HepG2 (cell line): ENCODE results near the gene PMM2. TPM values are rescaled to one million over a fixed set of nuclear protein-coding genes. Genes with fewer than 3 reads are reported as not detected.
A peak's percentile ranks its signal among the peaks of the same experiment; 100 is the strongest.

Experiments used
- CBX2 ChIP-seq, 2 experiments: fragments of 200-600 bp in 1 of 2; sonication (generic); formaldehyde crosslinking in 1 of 2; IDR thresholded peaks; 2 replicates each; pipeline versions ENCODE4 v1.7.0 to v1.8.1; 2018 to 2022; ENCODE audit warnings: low read depth in 2 of 2, low read length in 1 of 2, mild to moderate bottlenecking in 1 of 2, missing genetic modification reagents in 1 of 2
- DRAP1 ChIP-seq: IDR thresholded peaks from 2 replicates; pipeline ENCODE4 v1.6.1; 2016; ENCODE audit warnings: missing genetic modification reagents, missing compliant biosample characterization
- E2F1 ChIP-seq: sonication (generic); formaldehyde crosslinking; IDR thresholded peaks from 2 replicates; pipeline ENCODE4 v1.5.0; 2020; ENCODE audit warnings: missing genetic modification reagents
- ELF3 ChIP-seq: IDR thresholded peaks from 2 replicates; pipeline ENCODE4 v1.6.1; 2016; ENCODE audit warnings: missing genetic modification reagents, missing compliant biosample characterization
- GABPA ChIP-seq, 2 experiments: IDR thresholded peaks; 2 replicates each; pipeline ENCODE4 v1.6.1; 2011 to 2016; ENCODE audit warnings: low read depth in 2 of 2, low read length in 1 of 2, missing biosample characterization in 1 of 2, missing genetic modification characterization in 1 of 2
- GPN1 ChIP-seq: sonication (generic); formaldehyde crosslinking; IDR thresholded peaks from 2 replicates; pipeline ENCODE4 v1.5.1; 2020; ENCODE audit warnings: missing genetic modification reagents, borderline replicate concordance
- HNRNPL ChIP-seq: fragments of 200-400 bp; formaldehyde crosslinking; IDR thresholded peaks from 2 replicates; pipeline ENCODE4 v1.6.1; 2017; ENCODE audit warnings: mild to moderate bottlenecking, low read depth, low read length
- KLF11 ChIP-seq: IDR thresholded peaks from 2 replicates; pipeline ENCODE4 v1.6.1; 2016; ENCODE audit warnings: missing compliant biosample characterization
- MIER2 ChIP-seq: IDR thresholded peaks from 2 replicates; pipeline ENCODE4 v1.6.1; 2016; ENCODE audit warnings: missing biosample characterization, missing genetic modification reagents
- MTA1 ChIP-seq: sonication (generic); formaldehyde crosslinking; IDR thresholded peaks from 2 replicates; pipeline ENCODE4 v1.4.0; 2020; ENCODE audit warnings: missing genetic modification reagents, mild to moderate bottlenecking, borderline replicate concordance
- MTF2 ChIP-seq: sonication (generic); formaldehyde crosslinking; IDR thresholded peaks from 2 replicates; pipeline ENCODE4 v1.5.0; 2020; ENCODE audit warnings: missing genetic modification reagents, borderline replicate concordance
- NKX3-1 ChIP-seq: sonication (generic); formaldehyde crosslinking; IDR thresholded peaks from 2 replicates; pipeline ENCODE4 v1.5.0; 2020; ENCODE audit warnings: missing genetic modification reagents
- NONO ChIP-seq, 2 experiments: fragments of 450-650 bp in 1 of 2; sonication (generic) in 1 of 2; formaldehyde crosslinking in 1 of 2; IDR thresholded peaks in 1 of 2; conservative IDR thresholded peaks in 1 of 2; 2 replicates each; pipeline versions ENCODE4 v1.6.1 to v1.8.0; 2017 to 2022; ENCODE audit warnings: mild to moderate bottlenecking in 1 of 2, missing genetic modification reagents in 1 of 2, moderate library complexity in 1 of 2
- NR3C1 ChIP-seq: sonication (generic); formaldehyde crosslinking; IDR thresholded peaks from 2 replicates; pipeline ENCODE4 v1.4.0; 2020; ENCODE audit warnings: missing genetic modification reagents
- REL ChIP-seq: sonication (generic); formaldehyde crosslinking; conservative IDR thresholded peaks from 2 replicates; pipeline ENCODE4 v1.8.0; 2022; ENCODE audit warnings: mild to moderate bottlenecking, missing genetic modification reagents, moderate library complexity
- RFXAP ChIP-seq: sonication (generic); formaldehyde crosslinking; IDR thresholded peaks from 2 replicates; pipeline ENCODE4 v1.4.0; 2020; ENCODE audit warnings: missing genetic modification reagents, borderline replicate concordance
- SMARCE1 ChIP-seq: fragments of 450-650 bp; IDR thresholded peaks from 2 replicates; pipeline ENCODE4 v1.6.1; 2017; ENCODE audit warnings: borderline replicate concordance
- SRSF1 ChIP-seq: fragments of 200-400 bp; formaldehyde crosslinking; optimal IDR thresholded peaks from 2 replicates; pipeline ENCODE3; 2017; ENCODE audit warnings: mild to moderate bottlenecking, low read depth, low read length, moderate library complexity
- ZEB1 ChIP-seq: IDR thresholded peaks from 2 replicates; pipeline ENCODE4 v1.6.1; 2012; ENCODE audit warnings: mild to moderate bottlenecking, low read depth, inconsistent platforms; ENCODE audit not compliant: insufficient replicate concordance
- ZNF12 ChIP-seq: sonication (generic); formaldehyde crosslinking; IDR thresholded peaks from 2 replicates; pipeline ENCODE4 v1.5.0; 2020; ENCODE audit warnings: missing genetic modification reagents
- ZNF143 ChIP-seq: sonication (generic); formaldehyde crosslinking; IDR thresholded peaks from 2 replicates; pipeline ENCODE4 v1.4.0; 2020; ENCODE audit warnings: missing genetic modification reagents
- ZNF501 ChIP-seq: sonication (generic); formaldehyde crosslinking; IDR thresholded peaks from 2 replicates; pipeline ENCODE4 v1.5.1; 2020; ENCODE audit warnings: mild to moderate bottlenecking, moderate library complexity, missing genetic modification reagents
- ZNF570 ChIP-seq: sonication (generic); formaldehyde crosslinking; IDR thresholded peaks from 2 replicates; pipeline ENCODE4 v1.4.0; 2020; ENCODE audit warnings: mild to moderate bottlenecking, missing genetic modification reagents, borderline replicate concordance
- ZNF574 ChIP-seq: sonication (generic); formaldehyde crosslinking; IDR thresholded peaks from 2 replicates; pipeline ENCODE4 v1.4.0; 2020; ENCODE audit warnings: missing genetic modification reagents
- ZNF614 ChIP-seq: IDR thresholded peaks from 2 replicates; pipeline ENCODE4 v1.6.1; 2018; ENCODE audit warnings: missing biosample characterization, missing genetic modification reagents, inconsistent platforms, borderline replicate concordance
- ZNF720 ChIP-seq: sonication (generic); formaldehyde crosslinking; IDR thresholded peaks from 2 replicates; pipeline ENCODE4 v1.4.0; 2020; ENCODE audit warnings: missing genetic modification reagents
- polyA plus RNA-seq, 8 experiments: library from polyadenylated mRNA; depleted of rRNA in 3 of 8; stranded (reverse) in 7 of 8; unstranded in 1 of 8; fragments of >200 nt; fragmentation: Illumina TruSeq in 4 of 8; extraction: Trizol in 4 of 8; gene quantifications; 2 replicates each; pipeline versions ENCODE4 v1.2.1 to v1.2.3, GENCODE V29; 2011 to 2016; ENCODE audit warnings: low read depth in 4 of 8, missing spikeins in 1 of 8, mixed read lengths in 1 of 8; ENCODE audit not compliant: insufficient read depth in 1 of 8
- total RNA-seq, 5 experiments: library from RNA; depleted of rRNA; stranded (reverse); fragments of >200 nt; fragmentation: Illumina TruSeq; extraction: Trizol; gene quantifications; 2 replicates each; pipeline ENCODE4 v1.2.3, GENCODE V29; 2016; ENCODE audit warnings: low read depth in 1 of 5

The PMM2 gene
- total and polyA plus RNA-seq, 2 of the 13 experiments (the other 11 are each of a cell fraction or from before 2014, with no cell fraction given) = 52.2 to 93.7 TPM

- peak; percentile 89 for TF ChIP-seq GABPA (IDR thresholded peaks at IDR 0.05; ENCODE audit: low read depth, low read length)
- peak; percentile 98 for TF ChIP-seq GABPA (CRISPR knock-in tag; IDR thresholded peaks at IDR 0.05; ENCODE audit: low read depth)
- TF ChIP-seq REL = peak; percentile 95
- 0 out of 2 replicates have a peak, but pooled peaks have one; percentile 29 for TF ChIP-seq NR3C1 (CRISPR knock-in tag)
- TF ChIP-seq SRSF1 = peak; percentile 95
- TF ChIP-seq SMARCE1 = no peak
- TF ChIP-seq RFXAP (CRISPR knock-in tag) = peak; percentile 87
- peak; percentile 82; the same call in 1 of the 2 replicates for TF ChIP-seq HNRNPL
- TF ChIP-seq GPN1 (CRISPR knock-in tag) = peak; percentile 96
- peak; percentile 97 for TF ChIP-seq E2F1 (CRISPR knock-in tag)
- TF ChIP-seq ZNF570 = peak; percentile 95
- peak; percentile 44 for TF ChIP-seq ZEB1
- TF ChIP-seq KLF11 (CRISPR knock-in tag) = peak; percentile 40; the same call in 1 of the 2 replicates
- peak; percentile 92; the same call in 1 of the 2 replicates for TF ChIP-seq MTA1
- peak; percentile 79 for TF ChIP-seq ZNF12 (CRISPR knock-in tag)
- TF ChIP-seq ZNF720 (CRISPR knock-in tag) = no peak
- peak; percentile 96 for TF ChIP-seq ZNF614 (CRISPR knock-in tag)
- no peak for TF ChIP-seq MTF2 (CRISPR knock-in tag)
- peak; percentile 100 for TF ChIP-seq ELF3 (CRISPR knock-in tag)
- no peak for TF ChIP-seq NONO (IDR thresholded peaks at IDR 0.05)
- peak; percentile 96 for TF ChIP-seq NONO (CRISPR knock-in tag; conservative IDR thresholded peaks at IDR 0.05)
- peak; percentile 10; the same call in 1 of the 2 replicates for TF ChIP-seq MIER2 (CRISPR knock-in tag)
- TF ChIP-seq ZNF143 (CRISPR knock-in tag) = peak; percentile 98
- TF ChIP-seq ZNF574 = peak; percentile 97
- TF ChIP-seq NKX3-1 = peak; percentile 98
- peak; percentile 87 for TF ChIP-seq DRAP1 (CRISPR knock-in tag)
- no peak for TF ChIP-seq CBX2 (IDR thresholded peaks at IDR 0.05; ENCODE audit: low read depth, low read length)
- TF ChIP-seq CBX2 (CRISPR knock-in tag; IDR thresholded peaks at IDR 0.05; ENCODE audit: low read depth) = peak; percentile 79; the same call in 1 of the 2 replicates
- TF ChIP-seq ZNF501 (CRISPR knock-in tag) = peak; percentile 100
Measured at GRCh38 chr16:8797364-8798173, at the start of gene PMM2, which contains the start of gene TMEM186 (continued).
